Forelimb muscle (tissue), 1 donor: ENCODE measurements around the gene ALDH1A1. TPM values are rescaled to one million over a fixed set of nuclear protein-coding genes. Genes with fewer than 3 reads are reported as not detected.

Experiments
- DNase-seq: peaks from one replicate; pipeline ENCODE4 v3.0.0-alpha.2; 2013; ENCODE audit warnings: low read depth
- polyA plus RNA-seq: library from polyadenylated mRNA; unstranded; fragments of 120-200 nt; gene quantifications from one replicate; pipeline ENCODE4 v1.2.1, GENCODE V29; 2013; ENCODE audit not compliant: insufficient read length

ALDH1A1 gene
- polyA plus RNA-seq, 1 donor: 35.0 TPM

DNA sequence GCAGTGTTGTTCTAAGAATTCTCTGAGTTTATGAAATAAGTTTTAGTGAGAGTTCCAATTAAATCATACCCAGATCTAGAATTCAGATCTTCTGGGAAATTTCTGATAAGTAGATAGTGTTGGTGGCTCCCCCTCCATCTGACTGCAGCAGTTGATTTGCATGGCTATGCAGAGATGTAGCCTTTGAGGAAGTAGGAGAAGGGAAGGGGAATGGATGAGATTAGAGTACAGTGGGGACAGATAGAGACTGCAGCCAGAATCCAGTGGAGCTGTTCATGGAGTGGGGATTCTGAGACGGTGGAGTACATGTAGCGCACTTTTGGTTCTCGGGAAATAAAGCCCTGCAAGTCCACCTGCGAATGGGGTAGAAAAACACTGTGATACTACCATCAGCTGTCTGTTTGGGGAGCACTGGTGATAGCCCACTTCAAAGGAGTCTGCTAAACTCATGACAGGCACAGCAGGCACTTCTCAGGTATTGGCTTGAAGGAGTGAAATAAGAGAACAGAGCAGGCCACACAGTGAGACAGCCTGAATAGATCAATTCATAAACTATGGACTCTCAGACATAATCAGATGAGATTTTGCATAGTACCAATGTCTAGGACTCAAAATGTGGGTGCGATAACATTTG lies 96.8 kb downstream of the ALDH1A1 start:
- DNase-seq: no peak

DNA sequence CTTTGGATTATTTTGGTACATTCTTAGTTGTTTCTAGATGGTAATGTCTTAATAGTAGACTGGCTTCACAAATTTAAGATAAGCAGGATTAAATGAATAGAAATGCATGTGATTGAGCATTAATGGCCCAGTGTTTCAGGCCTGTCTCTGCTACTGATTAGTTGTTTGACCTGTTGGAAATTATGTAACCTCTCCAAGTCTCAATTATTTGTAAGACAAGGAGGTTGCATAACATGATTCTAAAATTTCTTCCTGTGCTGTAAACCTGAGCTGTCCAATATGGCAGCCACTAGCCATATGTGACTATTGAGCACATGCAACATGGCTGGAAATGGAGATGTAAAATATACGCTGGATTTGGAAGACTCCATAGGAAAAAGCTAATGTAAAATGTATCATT lies 97.5 kb downstream of the ALDH1A1 start:
- no peak for DNase-seq

Other genes with a start within 250 kb of the ALDH1A1 start
- 79.7 TPM for gene ANXA1, start 198.8 kb upstream of the ALDH1A1 start, polyA plus RNA-seq